T-cell (primary cell): ENCODE results near the gene MAGEA2. TPM values are rescaled to one million over a fixed set of nuclear protein-coding genes. Genes with fewer than 3 reads are reported as not detected.
"Not testable (repeated sequence)": the region's sequence is repeated elsewhere in the genome, so short reads cannot be mapped to it uniquely, and the experiment has no call there.

Experiments used
- ATAC-seq, 4 experiments: fragments of 200-7000 bp in 3 of 4; fragments of 150-1000 bp in 1 of 4; cut with Tn5 transposase; replicated peaks in 1 of 4; 1 replicate in 3 of 4; 2 replicates in 1 of 4; pipeline ENCODE4 v1.10.0; 2021; ENCODE audit warnings: moderate library complexity in 3 of 4, mild to moderate bottlenecking in 2 of 4, moderate number of reproducible peaks in 1 of 4
- CTCF ChIA-PET, 2 donors: fragments of 300-600 bp; sonication (Branson Sonifier 250); formaldehyde crosslinking; loops; one replicate each; lab custom pipeline; 2022; ENCODE audit warnings: antibody characterized with exemption in 2 of 2; lab: Charles Lee
- POLR2A ChIA-PET, 2 donors: fragments of 300-600 bp; sonication (Branson Sonifier 250); formaldehyde crosslinking; loops; one replicate each; lab custom pipeline; 2022; ENCODE audit warnings: antibody characterized with exemption in 2 of 2; lab: Charles Lee
- DNase-seq, 35 experiments: peaks; one replicate each; pipeline versions ENCODE4 v3.0.0 to v3.0.0-alpha.2; 2013 to 2023
- H3K27ac ChIP-seq: one replicate; pipeline ENCODE4 v1.5.1; 2013; ENCODE audit warnings: low read length
- H3K27me3 ChIP-seq, 2 experiments: replicated peaks in 1 of 2; 1 replicate in 1 of 2; 2 replicates in 1 of 2; pipeline versions ENCODE4 v1.6.1 to v1.7.0; 2013; ENCODE audit warnings: low read length in 1 of 2, mixed read lengths in 1 of 2; ENCODE audit not compliant: control insufficient read depth in 2 of 2, insufficient read depth in 2 of 2; ENCODE audit errors: extremely low read depth in 1 of 2
- H3K36me3 ChIP-seq, 2 donors: 1 replicate in 1 of 2; 2 replicates in 1 of 2; pipeline versions ENCODE4 v1.6.1 to v1.7.0; 2013; ENCODE audit warnings: low read length in 1 of 2; ENCODE audit not compliant: control insufficient read depth in 2 of 2, insufficient read depth in 1 of 2; ENCODE audit errors: extremely low read depth in 1 of 2
- H3K4me1 ChIP-seq, 2 experiments: 1 replicate in 1 of 2; 2 replicates in 1 of 2; pipeline versions ENCODE4 v1.6.1 to v1.7.0; 2013; ENCODE audit warnings: low read length in 2 of 2, mixed read lengths in 1 of 2; ENCODE audit not compliant: insufficient read depth in 2 of 2, control insufficient read depth in 1 of 2; ENCODE audit errors: extremely low read depth in 1 of 2
- H3K4me3 ChIP-seq, 2 donors: 1 replicate in 1 of 2; 2 replicates in 1 of 2; pipeline versions ENCODE4 v1.5.1 to v1.7.0; 2013; ENCODE audit warnings: mild to moderate bottlenecking in 2 of 2, low read length in 1 of 2, moderate library complexity in 1 of 2; ENCODE audit not compliant: control insufficient read depth in 1 of 2; ENCODE audit errors: extremely low read depth in 1 of 2
- H3K9me3 ChIP-seq: 2 replicates; pipeline ENCODE4 v1.7.0; 2013
- H3K27ac Mint-ChIP-seq, 2 donors: one replicate each; pipeline ENCODE4 v1.8.0; 2020 to 2021; ENCODE audit warnings: mild to moderate bottlenecking in 2 of 2, mixed read lengths in 2 of 2
- H3K27me3 Mint-ChIP-seq, 2 donors: one replicate each; pipeline ENCODE4 v1.8.0; 2021 to 2022; ENCODE audit warnings: mixed read lengths in 2 of 2
- H3K36me3 Mint-ChIP-seq: one replicate; pipeline ENCODE4 v1.8.0; 2021; ENCODE audit warnings: mixed read lengths
- H3K4me1 Mint-ChIP-seq, 3 donors: one replicate each; pipeline ENCODE4 v1.8.0; 2020 to 2022; ENCODE audit warnings: mixed read lengths in 3 of 3, mild to moderate bottlenecking in 1 of 3
- H3K4me3 Mint-ChIP-seq, 3 donors: one replicate each; pipeline ENCODE4 v1.8.0; 2020 to 2022; ENCODE audit warnings: mild to moderate bottlenecking in 3 of 3, mixed read lengths in 3 of 3, moderate library complexity in 3 of 3
- H3K9me3 Mint-ChIP-seq, 3 donors: one replicate each; pipeline ENCODE4 v1.8.0; 2020 to 2022; ENCODE audit warnings: mixed read lengths in 3 of 3
- WGBS: methylation state at CpG from one replicate; pipeline ENCODE4 v1.1.5; 2013; ENCODE audit warnings: missing lambda C conversion rate; ENCODE audit not compliant: insufficient coverage; 5-methylcytosine and 5-hydroxymethylcytosine counted together
- total RNA-seq, 35 experiments: library from RNA in 6 of 35; stranded (reverse) in 6 of 35; fragments of 120-200 nt in 1 of 35; gene quantifications; one replicate each; pipeline versions ENCODE4 v1.2.1 to v1.2.4 and lab custom pipeline; 2013 to 2026

Gene MAGEA2
- total RNA-seq, 5 donors from 2014 or later (not counting 1 experiment from before 2014, with no cell fraction given): 0.19 TPM; not detected in 4

GRCh38 chrX:152734143-152734858, 19.3 kb downstream of the MAGEA2 start:
- H3K9me3 ChIP-seq, H3K36me3 ChIP-seq, H3K4me1 ChIP-seq, H3K27me3 ChIP-seq, CTCF ChIA-PET, H3K4me3 Mint-ChIP-seq, H3K4me1 Mint-ChIP-seq, H3K4me3 ChIP-seq, ATAC-seq, H3K27ac ChIP-seq, H3K9me3 Mint-ChIP-seq, H3K27ac Mint-ChIP-seq, H3K27me3 Mint-ChIP-seq, DNase-seq, H3K36me3 Mint-ChIP-seq, POLR2A ChIA-PET: not testable (repeated sequence)
- no CpG with 5 or more reads among the region's 22 CpGs for WGBS

GRCh38 chrX:152733261-152733975, 20.2 kb downstream of the MAGEA2 start, which contains the start of the genes CSAG1 and MAGEA12:
Gene CSAG1 (minus strand): TSS chrX:152733721. CDS start chrX:152732460, 1,261 bp downstream.
Gene MAGEA12 (plus strand): TSS chrX:152733757. CDS start chrX:152736162, 2,405 bp downstream.
- Histone ChIP-seq H3K36me3 (no peaks in the 10 kb centered on the region), H3K27ac (no peak within 1 kb of the TSS), H3K9me3 (no peaks in the 10 kb centered on the region), H3K4me3 (no peak within 1 kb of the TSS), H3K4me1 (no peaks in the 10 kb centered on the region), H3K27me3 (no peaks in the 10 kb centered on the region)
- H3K9me3 Mint-ChIP-seq: no peaks in the 10 kb centered on the region
- no CpG with 5 or more reads among the region's 21 CpGs for WGBS
- H3K4me3 Mint-ChIP-seq: no peak within 1 kb of the TSS
- no peaks in the 10 kb centered on the region for H3K4me1 Mint-ChIP-seq
- POLR2A ChIA-PET: no interaction called here
- H3K27ac Mint-ChIP-seq: no peak within 1 kb of the TSS
- CTCF ChIA-PET: no interaction called here
- DNase-seq: no peak
- H3K36me3 Mint-ChIP-seq: no peaks in the 10 kb centered on the region
- no peak for ATAC-seq
- peaks cover 3 to 4% of the 10 kb centered on the region in 2 donors for H3K27me3 Mint-ChIP-seq

GRCh38 chrX:152725409-152725808, 28.2 kb downstream of the MAGEA2 start:
- ChIA-PET CTCF (no interaction called here), POLR2A (no interaction called here)
- H3K9me3 ChIP-seq: no peaks in the 10 kb centered on the region
- Mint-ChIP-seq H3K4me3 (no peak overlapping the region), H3K27ac (no peak overlapping the region), H3K27me3 (peaks cover 3 to 19% of the 10 kb centered on the region in 2 donors), H3K36me3 (no peaks in the 10 kb centered on the region), H3K9me3 (no peaks in the 10 kb centered on the region), H3K4me1 (no peaks in the 10 kb centered on the region)
- H3K4me1 ChIP-seq: no peaks in the 10 kb centered on the region
- ATAC-seq (no peak), DNase-seq (no peak)
- no peaks in the 10 kb centered on the region for H3K36me3 ChIP-seq
- no peak overlapping the region for H3K4me3 ChIP-seq
- no peak overlapping the region for H3K27ac ChIP-seq
- no peaks in the 10 kb centered on the region for H3K27me3 ChIP-seq
- 80% methylated on average over 1 of the region's 7 CpGs for WGBS

GRCh38 chrX:152713815-152714787, 39.5 kb downstream of the MAGEA2 start, which contains the start of gene MAGEA2B:
Gene MAGEA2B (plus strand): TSS chrX:152714628. CDS start chrX:152717107, 2,479 bp downstream.
- H3K27me3 Mint-ChIP-seq, H3K27ac ChIP-seq, H3K4me3 Mint-ChIP-seq, H3K36me3 ChIP-seq, H3K4me1 Mint-ChIP-seq, H3K9me3 ChIP-seq, H3K36me3 Mint-ChIP-seq, CTCF ChIA-PET, H3K27ac Mint-ChIP-seq, DNase-seq, H3K27me3 ChIP-seq, ATAC-seq, POLR2A ChIA-PET, H3K9me3 Mint-ChIP-seq, H3K4me3 ChIP-seq, H3K4me1 ChIP-seq: not testable (repeated sequence)
- no CpG with 5 or more reads among the region's 35 CpGs for WGBS

- H3K27me3 ChIP-seq, POLR2A ChIA-PET, H3K4me1 Mint-ChIP-seq, ATAC-seq, CTCF ChIA-PET, H3K4me1 ChIP-seq, H3K4me3 Mint-ChIP-seq, H3K27me3 Mint-ChIP-seq, H3K4me3 ChIP-seq, DNase-seq, H3K9me3 Mint-ChIP-seq, H3K36me3 Mint-ChIP-seq, H3K36me3 ChIP-seq, H3K27ac ChIP-seq, H3K9me3 ChIP-seq, H3K27ac Mint-ChIP-seq: not testable (repeated sequence)
- WGBS: no CpG with 5 or more reads among the region's 5 CpGs
These were observed 40.4 kb downstream of the MAGEA2 start for GRCh38 chrX:152713195-152713594.

GRCh38 chrX:152709173-152709572, 44.5 kb downstream of the MAGEA2 start, which contains the start of gene CSAG2:
Gene CSAG2 (minus strand): TSS chrX:152709273. CDS start chrX:152709112, 161 bp downstream.
- POLR2A ChIA-PET, H3K36me3 Mint-ChIP-seq, H3K4me1 Mint-ChIP-seq, ATAC-seq, H3K9me3 ChIP-seq, H3K27ac ChIP-seq, H3K27ac Mint-ChIP-seq, H3K4me3 ChIP-seq, DNase-seq, H3K4me3 Mint-ChIP-seq, H3K27me3 ChIP-seq, H3K27me3 Mint-ChIP-seq, CTCF ChIA-PET, H3K36me3 ChIP-seq, H3K4me1 ChIP-seq, H3K9me3 Mint-ChIP-seq: not testable (repeated sequence)
- no CpG with 5 or more reads among the region's 2 CpGs for WGBS
